Measurements from ENCODE around the gene PARP12. TPM values are rescaled to one million over a fixed set of nuclear protein-coding genes. Genes with fewer than 3 reads are reported as not detected.
A peak's percentile ranks its signal among the peaks of the same experiment; 100 is the strongest.

Gene PARP12
- total and polyA plus RNA-seq, 2 of the 13 experiments (the other 11 are each of a cell fraction or from before 2014, with no cell fraction given) = 15.5 to 35.2 TPM

DNA sequence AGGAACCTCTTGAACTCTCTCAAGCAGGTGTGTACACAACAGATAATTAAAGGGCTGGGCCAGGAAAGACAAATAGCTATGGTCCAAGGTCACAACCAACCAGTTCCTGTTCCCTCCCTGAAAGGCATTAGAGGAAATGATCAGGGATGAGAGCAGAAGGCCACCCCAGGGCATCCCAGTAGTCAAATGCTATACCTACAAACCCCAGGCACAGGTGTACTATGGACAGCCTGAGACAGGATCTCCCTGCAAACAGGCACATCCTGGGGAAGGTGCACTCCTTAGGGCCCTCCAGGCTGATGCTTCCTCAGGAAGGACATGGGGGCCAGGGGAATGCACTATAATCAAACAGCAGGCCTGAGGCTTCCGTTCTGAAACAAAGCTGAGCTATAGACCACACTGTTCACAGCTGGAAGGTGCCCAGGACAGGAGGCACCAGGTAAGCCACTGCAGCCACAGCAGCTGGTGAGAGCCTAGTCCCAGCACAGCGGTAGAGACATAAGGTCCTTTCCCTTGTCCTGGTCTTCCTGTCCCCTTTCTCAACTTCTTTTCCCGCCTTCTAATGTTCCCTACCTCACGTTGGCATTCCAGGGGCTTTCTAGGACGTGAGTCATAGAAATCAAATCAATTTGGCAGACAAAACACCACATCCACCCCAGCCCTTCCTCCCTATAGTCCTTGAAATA lies 13.3 kb downstream of the PARP12 start (continued):
- no peak for TF ChIP-seq ZNF367 (CRISPR knock-in tag; IDR thresholded peaks at IDR 0.05; ENCODE audit: borderline replicate concordance)
- TF ChIP-seq SP140L (CRISPR knock-in tag; IDR thresholded peaks at IDR 0.05; ENCODE audit: borderline replicate concordance) = 0 out of 2 replicates have a peak, but pooled peaks have one; percentile 55
- TF ChIP-seq KIAA2018 (CRISPR knock-in tag; IDR thresholded peaks at IDR 0.05; ENCODE audit: borderline replicate concordance) = no peak
- no peak for TF ChIP-seq TERF1 (CRISPR knock-in tag; IDR thresholded peaks at IDR 0.05)
- TF ChIP-seq, protein P1, sequence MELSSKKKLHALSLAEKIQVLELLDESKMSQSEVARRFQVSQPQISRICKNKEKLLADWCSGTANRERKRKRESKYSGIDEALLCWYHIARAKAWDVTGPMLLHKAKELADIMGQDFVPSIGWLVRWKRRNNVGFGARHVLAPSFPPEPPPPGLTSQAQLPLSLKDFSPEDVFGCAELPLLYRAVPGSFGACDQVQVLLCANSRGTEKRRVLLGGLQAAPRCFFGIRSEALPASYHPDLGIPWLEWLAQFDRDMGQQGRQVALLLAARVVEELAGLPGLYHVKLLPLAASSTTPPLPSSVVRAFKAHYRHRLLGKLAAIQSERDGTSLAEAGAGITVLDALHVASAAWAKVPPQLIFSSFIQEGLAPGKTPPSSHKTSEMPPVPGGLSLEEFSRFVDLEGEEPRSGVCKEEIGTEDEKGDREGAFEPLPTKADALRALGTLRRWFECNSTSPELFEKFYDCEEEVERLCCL (CRISPR knock-in tag; IDR thresholded peaks at IDR 0.05; ENCODE audit: borderline replicate concordance) = peak; percentile 27; the same call in 1 of the 2 replicates
- TF ChIP-seq, protein P2, sequence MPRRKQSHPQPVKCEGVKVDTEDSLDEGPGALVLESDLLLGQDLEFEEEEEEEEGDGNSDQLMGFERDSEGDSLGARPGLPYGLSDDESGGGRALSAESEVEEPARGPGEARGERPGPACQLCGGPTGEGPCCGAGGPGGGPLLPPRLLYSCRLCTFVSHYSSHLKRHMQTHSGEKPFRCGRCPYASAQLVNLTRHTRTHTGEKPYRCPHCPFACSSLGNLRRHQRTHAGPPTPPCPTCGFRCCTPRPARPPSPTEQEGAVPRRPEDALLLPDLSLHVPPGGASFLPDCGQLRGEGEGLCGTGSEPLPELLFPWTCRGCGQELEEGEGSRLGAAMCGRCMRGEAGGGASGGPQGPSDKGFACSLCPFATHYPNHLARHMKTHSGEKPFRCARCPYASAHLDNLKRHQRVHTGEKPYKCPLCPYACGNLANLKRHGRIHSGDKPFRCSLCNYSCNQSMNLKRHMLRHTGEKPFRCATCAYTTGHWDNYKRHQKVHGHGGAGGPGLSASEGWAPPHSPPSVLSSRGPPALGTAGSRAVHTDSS (CRISPR knock-in tag; conservative IDR thresholded peaks at IDR 0.05) = no peak
- TF ChIP-seq SNAPC5 (CRISPR knock-in tag; IDR thresholded peaks at IDR 0.05; ENCODE audit: borderline replicate concordance) = no peak
- TF ChIP-seq SOX13 (IDR thresholded peaks at IDR 0.05) = peak; percentile 76
- TF ChIP-seq SOX13 (CRISPR knock-in tag; conservative IDR thresholded peaks at IDR 0.05 in 1 of 2, IDR thresholded peaks at IDR 0.05 in 1 of 2) = peak in 1 of 2 experiments; percentile 93; a peak in 2 of 4 replicates
- TF ChIP-seq SRSF1 (optimal IDR thresholded peaks at IDR 0.05; ENCODE audit: low read depth, low read length) = no peak
- TF ChIP-seq ZFAT (CRISPR knock-in tag; conservative IDR thresholded peaks at IDR 0.05) = no peak
- no peak for TF ChIP-seq GLI4 (CRISPR knock-in tag; IDR thresholded peaks at IDR 0.05; ENCODE audit: borderline replicate concordance)
- TF ChIP-seq RXRA (CRISPR knock-in tag; IDR thresholded peaks at IDR 0.05) = peak; percentile 98
- TF ChIP-seq ZNF713 (CRISPR knock-in tag; IDR thresholded peaks at IDR 0.05) = 0 out of 2 replicates have a peak, but pooled peaks have one; percentile 57
- TF ChIP-seq ZMAT3 (CRISPR knock-in tag; conservative IDR thresholded peaks at IDR 0.05) = peak; percentile 33; the same call in 1 of the 2 replicates
